CD1c-positive myeloid dendritic cell (primary cell): ENCODE measurements around the gene GRHL3.

ENCODE experiments used
- DNase-seq: peaks from one replicate; pipeline ENCODE4 v3.0.0-alpha.2; 2016; ENCODE audit errors: extremely low spot score

The GRHL3 gene

DNA sequence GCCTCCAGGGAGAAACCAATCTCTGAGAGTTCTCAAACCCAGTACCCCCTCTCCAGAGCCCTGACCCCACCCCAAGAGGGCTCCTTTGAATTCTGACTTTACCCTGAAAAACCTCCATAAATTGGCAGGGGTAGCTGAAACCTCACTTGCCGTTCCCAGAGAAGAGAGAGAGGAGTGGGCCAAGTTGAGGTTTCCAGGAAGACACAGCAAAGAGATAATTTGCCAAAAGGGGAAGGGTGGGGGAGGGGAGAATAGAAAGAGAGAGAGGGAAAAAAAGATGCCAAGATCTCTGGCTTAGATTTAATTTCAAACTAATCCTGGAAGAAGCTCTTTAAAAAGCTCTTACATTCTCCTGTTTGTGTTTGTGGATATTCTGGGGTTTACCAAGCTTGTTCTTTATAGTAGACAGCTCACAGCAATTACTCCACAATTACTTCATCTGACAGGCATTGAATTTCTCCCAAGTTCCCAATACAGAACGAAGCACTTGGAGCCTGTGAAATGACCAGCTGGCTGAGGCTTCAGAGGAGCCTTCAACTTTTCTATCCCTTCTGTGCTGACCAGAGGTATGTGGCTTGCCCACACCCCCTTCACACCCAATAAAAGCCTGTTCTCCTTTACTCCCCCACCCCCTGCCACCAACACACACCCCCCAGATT, 1.1 kb upstream of the GRHL3 start:
- no peak for DNase-seq

- DNase-seq: no peak
Observed at GRCh38 chr1:24318615-24319311, 394 bp upstream of the GRHL3 start.

GRCh38 chr1:24319962-24320361, 805 bp downstream of the GRHL3 start:
- no peak for DNase-seq

GRCh38 chr1:24321126-24321525, 2.0 kb downstream of the GRHL3 start:
- no peak for DNase-seq

GRCh38 chr1:24321697-24322469, 2.7 kb downstream of the GRHL3 start:
- DNase-seq: peak; percentile 34

GRCh38 chr1:24322470-24323177, 3.5 kb downstream of the GRHL3 start:
- DNase-seq: no peak

GRCh38 chr1:24323281-24323680, 4.1 kb downstream of the GRHL3 start:
- no peak for DNase-seq

- DNase-seq: no peak
Observed at GRCh38 chr1:24324903-24325302, 5.7 kb downstream of the GRHL3 start.

DNA sequence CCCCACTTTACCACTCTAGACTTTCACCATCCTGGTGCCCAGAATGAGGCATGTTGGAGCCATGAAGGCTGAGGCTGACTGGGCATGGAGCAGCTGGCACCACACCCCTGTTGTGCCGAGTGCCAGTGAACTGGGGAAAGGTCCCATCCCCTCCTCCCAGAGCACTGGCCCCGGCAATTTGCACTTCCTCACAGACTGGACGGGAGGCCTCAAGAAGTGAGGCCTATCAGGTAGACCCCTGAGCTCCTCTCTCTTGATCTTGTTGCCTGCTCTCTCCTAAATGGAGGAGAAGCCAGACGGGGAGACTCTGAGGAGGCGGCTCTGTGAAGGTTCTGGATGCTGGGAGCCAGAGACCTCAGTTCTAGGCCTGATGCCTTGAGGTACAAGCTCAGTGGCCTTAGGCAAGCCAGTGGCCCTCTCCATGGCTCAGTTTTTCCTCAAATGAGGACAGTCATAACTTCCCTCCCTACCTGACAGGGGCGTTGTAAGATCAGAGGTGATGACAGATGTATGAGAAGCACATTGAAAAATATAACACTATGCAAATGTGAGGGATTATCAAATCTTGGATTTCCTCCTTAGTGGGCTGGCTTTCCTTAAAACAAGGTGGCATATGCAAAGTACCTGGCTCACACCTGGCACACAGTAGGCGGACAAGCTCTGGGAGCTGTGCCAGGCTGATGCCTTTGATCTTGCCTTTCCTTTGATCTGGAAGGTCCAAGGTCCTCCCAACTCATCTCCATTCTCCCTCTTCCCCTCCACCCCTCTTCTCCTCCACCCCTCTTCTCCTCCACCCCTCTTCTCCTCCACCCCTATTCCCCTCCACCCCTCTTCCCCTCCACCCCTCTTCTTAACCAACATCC, 6.7 kb downstream of the GRHL3 start:
- no peak for DNase-seq

- no peak for DNase-seq
Observed at GRCh38 chr1:24327486-24327885, 8.3 kb downstream of the GRHL3 start.

- DNase-seq: no peak
Observed at GRCh38 chr1:24327891-24328290, 8.7 kb downstream of the GRHL3 start.

GRCh38 chr1:24329331-24329730, 10.2 kb downstream of the GRHL3 start:
- DNase-seq: no peak

DNA sequence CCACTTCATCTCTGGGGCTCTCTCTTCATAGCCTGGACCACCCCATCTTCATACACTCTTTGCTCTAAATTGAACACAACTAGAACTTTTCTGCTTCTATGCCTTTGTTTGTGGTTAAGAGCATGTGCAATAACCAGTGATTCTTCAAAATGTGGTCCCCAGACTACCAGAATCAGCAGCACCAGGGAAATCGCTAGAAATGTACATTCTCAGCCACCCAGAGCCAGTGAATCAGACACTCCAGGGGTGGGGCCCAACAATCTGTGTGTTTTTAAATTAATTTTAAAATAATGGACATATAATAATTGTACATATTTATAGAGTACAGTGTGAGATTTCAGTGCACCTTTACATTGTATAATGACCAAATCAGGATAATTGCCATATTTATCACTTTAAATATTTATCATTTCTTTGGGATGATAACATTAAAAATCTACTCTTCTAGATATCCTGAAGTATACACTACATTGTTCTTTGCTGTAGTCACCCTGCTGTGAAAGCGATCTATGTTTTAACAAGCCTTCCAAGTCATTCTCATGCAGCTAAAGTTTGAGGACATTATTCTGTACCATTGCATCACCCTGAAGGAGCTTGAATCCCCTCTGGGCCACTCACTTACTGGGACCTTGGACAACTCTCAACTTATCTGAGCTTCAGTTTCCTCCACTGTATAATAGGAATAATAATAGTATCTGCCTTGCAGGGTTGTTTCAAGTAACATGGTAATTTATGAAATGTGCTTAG, 10.8 kb downstream of the GRHL3 start:
- DNase-seq: no peak

DNA sequence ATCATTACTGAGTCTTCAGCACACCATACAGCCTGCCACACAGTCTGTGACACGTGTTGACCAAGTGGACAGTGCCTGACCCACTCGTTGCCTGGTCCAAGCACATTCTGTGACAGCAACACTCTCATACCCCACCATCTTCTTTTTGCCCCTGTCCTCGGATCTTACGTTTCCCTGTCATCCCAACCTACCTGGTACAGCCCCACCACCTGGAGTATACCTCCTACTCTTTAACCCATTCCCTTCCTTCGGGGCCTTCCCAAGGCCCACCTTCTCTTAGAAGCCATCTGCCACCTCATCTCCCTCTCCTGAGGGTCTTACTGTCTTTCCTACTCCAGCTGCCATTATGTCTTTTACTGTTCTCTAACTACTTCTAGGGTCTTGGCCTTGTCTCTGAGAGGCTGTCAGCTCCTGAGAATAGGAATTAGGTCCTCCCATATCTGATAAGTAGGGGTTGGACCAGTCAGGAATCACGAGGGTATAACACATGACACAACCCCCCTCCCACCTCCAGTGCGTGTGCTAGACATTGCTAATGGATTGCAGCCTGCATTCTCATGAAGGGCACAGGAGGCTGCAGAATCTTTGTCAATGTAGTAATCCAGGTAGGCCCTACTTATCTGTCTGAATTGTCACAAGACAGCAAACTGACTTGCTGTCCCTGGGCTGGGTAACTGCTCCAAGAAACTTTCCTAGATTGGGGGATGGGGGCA, 13.0 kb downstream of the GRHL3 start:
- DNase-seq: no peak

- DNase-seq: no peak
Observed at GRCh38 chr1:24336075-24336474, 16.9 kb downstream of the GRHL3 start.

GRCh38 chr1:24337455-24337854, 18.3 kb downstream of the GRHL3 start:
- DNase-seq: no peak

DNA sequence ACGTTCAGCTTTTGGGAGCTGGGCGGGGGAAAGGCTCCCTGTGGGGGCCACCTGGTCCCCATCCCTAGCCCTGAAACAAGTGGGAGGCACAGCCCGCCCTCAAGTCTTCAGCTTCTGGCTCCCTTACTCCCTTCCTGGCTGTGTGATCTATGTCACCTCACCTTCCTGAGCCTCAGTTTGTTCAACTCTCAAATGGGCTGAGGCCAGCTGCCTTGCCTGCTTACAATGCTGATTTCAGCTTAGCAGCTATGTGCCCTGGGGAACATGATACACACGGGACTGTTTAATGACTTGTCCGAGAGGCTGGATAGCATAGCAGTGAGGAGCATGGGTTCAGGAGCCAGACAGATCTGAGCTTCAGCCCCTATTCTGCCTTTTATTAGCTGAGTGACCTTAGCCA, 19.3 kb downstream of the GRHL3 start:
- DNase-seq: no peak

- DNase-seq: no peak
Observed at GRCh38 chr1:24339996-24340395, 20.8 kb downstream of the GRHL3 start.

GRCh38 chr1:24340770-24341169, 21.6 kb downstream of the GRHL3 start:
- DNase-seq: no peak

GRCh38 chr1:24341260-24341659, 22.1 kb downstream of the GRHL3 start:
- DNase-seq: no peak
